Keratinocyte (primary cell): ENCODE data around the gene MAP3K4. TPM values are rescaled to one million over a fixed set of nuclear protein-coding genes. Genes with fewer than 3 reads are reported as not detected.

ENCODE experiments used
- DNase-seq: peaks from one replicate; pipeline ENCODE4 v3.0.0-alpha.2; 2011; ENCODE audit warnings: low read depth, missing footprints, low spot score
- FAIRE-seq: peaks from 2 replicates; lab custom pipeline; 2011; peaks lifted over from hg19 to GRCh38; lab: Jason Lieb, UNC
- H2AFZ ChIP-seq: 2 replicates; pipeline ENCODE4 v1.6.0; 2012; ENCODE audit warnings: low read length, control low read depth, inconsistent platforms; ENCODE audit not compliant: control insufficient read depth
- H3K27ac ChIP-seq: 2 replicates; pipeline ENCODE4 v1.5.1; 2011; ENCODE audit warnings: low read length; ENCODE audit not compliant: control insufficient read depth, insufficient read depth
- H3K27me3 ChIP-seq: 3 replicates; pipeline ENCODE4 v1.6.0; 2011; ENCODE audit warnings: low read length; ENCODE audit not compliant: control insufficient read depth, insufficient read depth; ENCODE audit errors: extremely low read depth
- H3K36me3 ChIP-seq, 2 experiments: 2 replicates in 1 of 2; 3 replicates in 1 of 2; pipeline ENCODE4 v1.5.1; 2011; ENCODE audit warnings: low read length in 2 of 2, mild to moderate bottlenecking in 1 of 2; ENCODE audit not compliant: control insufficient read depth in 2 of 2, insufficient read depth in 2 of 2; ENCODE audit errors: extremely low read depth in 1 of 2
- H3K4me1 ChIP-seq: 3 replicates; pipeline ENCODE4 v1.5.1; 2011; ENCODE audit warnings: low read length; ENCODE audit not compliant: control insufficient read depth, insufficient read depth; ENCODE audit errors: extremely low read depth
- H3K4me2 ChIP-seq: 3 replicates; pipeline ENCODE4 v1.6.0; 2011; ENCODE audit warnings: low read depth, low read length; ENCODE audit not compliant: control insufficient read depth, insufficient read depth; ENCODE audit errors: extremely low read depth
- H3K4me3 ChIP-seq, 3 experiments: fragments of 200-600 bp in 1 of 3; sonication (generic) in 1 of 3; 2 replicates in 2 of 3; 3 replicates in 1 of 3; pipeline ENCODE4 v1.5.1; 2011 to 2016; ENCODE audit warnings: low read length in 3 of 3, mild to moderate bottlenecking in 3 of 3, control low read depth in 2 of 3, inconsistent platforms in 1 of 3, low read depth in 1 of 3, mixed read lengths in 1 of 3, mixed run types in 1 of 3, moderate library complexity in 1 of 3; ENCODE audit not compliant: control insufficient read depth in 2 of 3, insufficient read depth in 2 of 3; ENCODE audit errors: extremely low read depth in 1 of 3
- H3K79me2 ChIP-seq: 2 replicates; pipeline ENCODE4 v1.6.0; 2012; ENCODE audit warnings: low read length; ENCODE audit not compliant: control insufficient read depth, insufficient read depth
- H3K9ac ChIP-seq: 3 replicates; pipeline ENCODE4 v1.6.0; 2011; ENCODE audit warnings: low read length; ENCODE audit not compliant: control insufficient read depth, insufficient read depth; ENCODE audit errors: extremely low read depth
- H3K9me1 ChIP-seq: 3 replicates; pipeline ENCODE4 v1.6.0; 2011; ENCODE audit warnings: low read length; ENCODE audit not compliant: control insufficient read depth, insufficient read depth; ENCODE audit errors: extremely low read depth
- H3K9me3 ChIP-seq: 2 replicates; pipeline ENCODE4 v1.5.1; 2012; ENCODE audit warnings: low read depth, low read length; ENCODE audit not compliant: control insufficient read depth
- H4K20me1 ChIP-seq: 3 replicates; pipeline ENCODE4 v1.6.0; 2011; ENCODE audit warnings: low read length; ENCODE audit not compliant: control insufficient read depth, insufficient read depth; ENCODE audit errors: extremely low read depth
- CTCF ChIP-seq, 3 experiments: IDR thresholded peaks in 1 of 3; conservative IDR thresholded peaks in 1 of 3; optimal IDR thresholded peaks in 1 of 3; 2 replicates in 2 of 3; 3 replicates in 1 of 3; pipeline versions ENCODE3 to v1.5.1; 2011; ENCODE audit warnings: low read length in 3 of 3, mild to moderate bottlenecking in 3 of 3, moderate library complexity in 2 of 3, control low read depth in 1 of 3, inconsistent platforms in 1 of 3; ENCODE audit not compliant: insufficient read depth in 2 of 3; ENCODE audit errors: extremely low read depth in 1 of 3
- EZH2 ChIP-seq: IDR thresholded peaks from one replicate; pipeline ENCODE4 v1.6.1; 2012; ENCODE audit warnings: inconsistent platforms, mild to moderate bottlenecking, low read length, moderate library complexity
- dilution Hi-C: fragments of 300-500 bp; cut with MboI; formaldehyde crosslinking; loops from one replicate; pipeline ENCODE4 v1.7.0; 2020; ENCODE audit warnings: low sequenced_read_pairs; ENCODE audit not compliant: extremely low pct_ligation_motif_present
- polyA plus RNA-seq, 5 experiments: library from polyadenylated mRNA; depleted of rRNA in 3 of 5; stranded (reverse) in 3 of 5; stranded (forward) in 1 of 5; unstranded in 1 of 5; fragments of >200 nt; gene quantifications; 1 replicate in 1 of 5; 2 replicates in 3 of 5; 3 replicates in 1 of 5; pipeline versions ENCODE4 v1.2.1 to v1.2.3, GENCODE V29; 2011 to 2012; ENCODE audit warnings: missing spikeins in 2 of 5, low read depth in 1 of 5, low replicate concordance in 1 of 5

Gene MAP3K4
- polyA plus RNA-seq, 1 donor (not counting 4 experiments of a cell fraction or from before 2014, with no cell fraction given): 12.8 TPM

GRCh38 chr6:161064915-161065314, 73.3 kb downstream of the MAP3K4 start:
- no peaks in the 10 kb centered on the region for H3K27me3 ChIP-seq
- H3K9me1 ChIP-seq: no peaks in the 10 kb centered on the region
- H3K9ac ChIP-seq: no peak overlapping the region
- H3K4me1 ChIP-seq: peaks cover 3% of the 10 kb centered on the region
- no peak overlapping the region for H3K4me3 ChIP-seq
- no peak for DNase-seq
- H3K27ac ChIP-seq: no peak overlapping the region
- no peak for FAIRE-seq
- H2AFZ ChIP-seq: no peak overlapping the region
- no peak overlapping the region for H3K4me2 ChIP-seq
- H3K9me3 ChIP-seq: no peaks in the 10 kb centered on the region
- dilution Hi-C loops: no loop called here
- TF ChIP-seq EZH2: no peak
- TF ChIP-seq CTCF (optimal IDR thresholded peaks at IDR 0.05 in 1 of 3, IDR thresholded peaks at IDR 0.05 in 1 of 3, conservative IDR thresholded peaks at IDR 0.05 in 1 of 3; ENCODE audit: extremely low read depth in 1 of 3, insufficient read depth in 2 of 3, low read length in 3 of 3): no peak
- peaks cover 14% of the 10 kb centered on the region for H3K79me2 ChIP-seq
- no peaks in the 10 kb centered on the region for H4K20me1 ChIP-seq
- H3K36me3 ChIP-seq: no peaks in the 10 kb centered on the region

- TF ChIP-seq EZH2: no peak
- no peak for TF ChIP-seq CTCF (optimal IDR thresholded peaks at IDR 0.05 in 1 of 3, IDR thresholded peaks at IDR 0.05 in 1 of 3, conservative IDR thresholded peaks at IDR 0.05 in 1 of 3; ENCODE audit: extremely low read depth in 1 of 3, insufficient read depth in 2 of 3, low read length in 3 of 3)
- H3K79me2 ChIP-seq: peaks cover 11% of the 10 kb centered on the region
- H3K9ac ChIP-seq: no peak overlapping the region
- no peaks in the 10 kb centered on the region for H4K20me1 ChIP-seq
- H3K9me3 ChIP-seq: no peaks in the 10 kb centered on the region
- no peak overlapping the region for H3K4me2 ChIP-seq
- H3K36me3 ChIP-seq: no peaks in the 10 kb centered on the region
- no peak overlapping the region for H3K4me3 ChIP-seq
- DNase-seq (no peak), FAIRE-seq (no peak)
- no peaks in the 10 kb centered on the region for H3K27me3 ChIP-seq
- no peak overlapping the region for H2AFZ ChIP-seq
- no peaks in the 10 kb centered on the region for H3K9me1 ChIP-seq
- H3K27ac ChIP-seq: no peak overlapping the region
- dilution Hi-C loops: no loop called here
- peaks cover 3% of the 10 kb centered on the region for H3K4me1 ChIP-seq
Observed at GRCh38 chr6:161066511-161066910, 74.9 kb downstream of the MAP3K4 start.
